Endothelial cell of umbilical vein (primary cell): Measurements from ENCODE around the gene GTSF1L. TPM values are rescaled to one million over a fixed set of nuclear protein-coding genes. Genes with fewer than 3 reads are reported as not detected.

Source experiments
- BruUV-seq: library from RNA; stranded (reverse); fragments of 400-500 nt; replicated peaks from 2 replicates; lab custom pipeline; 2021; lab: Mats Ljungman, UMichigan
- CTCF ChIA-PET: fragments of 300-600, 350-600 bp; sonication (Branson Sonifier 250); formaldehyde crosslinking; loops from one replicate; lab custom pipeline; 2021; ENCODE audit warnings: antibody characterized with exemption, inconsistent platforms; lab: Charles Lee
- POLR2A ChIA-PET: fragments of 300-600, 350-600 bp; sonication (Branson Sonifier 250); formaldehyde crosslinking; loops from one replicate; lab custom pipeline; 2021; ENCODE audit warnings: antibody characterized with exemption, inconsistent platforms; lab: Charles Lee
- DNase-seq: peaks from one replicate; pipeline ENCODE4 v3.0.0-alpha.2; 2011; ENCODE audit warnings: low read depth, low spot score
- FAIRE-seq: peaks from 2 replicates; lab custom pipeline; 2011; peaks lifted over from hg19 to GRCh38; lab: Jason Lieb, UNC
- H2AFZ ChIP-seq: 2 replicates; pipeline ENCODE4 v1.6.0; 2012; ENCODE audit warnings: low read depth, low read length, control low read depth, inconsistent platforms
- H3K27ac ChIP-seq: 2 replicates; pipeline ENCODE4 v1.5.1; 2011; ENCODE audit warnings: low read depth, mild to moderate bottlenecking, control low read depth, low read length, moderate library complexity; ENCODE audit not compliant: insufficient read depth
- H3K27me3 ChIP-seq, 2 experiments: 2 replicates each; pipeline versions ENCODE4 v1.6.0 to v1.6.1; 2011; ENCODE audit warnings: low read length in 2 of 2, mixed read lengths in 1 of 2; ENCODE audit not compliant: control insufficient read depth in 2 of 2, insufficient read depth in 2 of 2
- H3K36me3 ChIP-seq, 2 experiments: 2 replicates in 1 of 2; 3 replicates in 1 of 2; pipeline ENCODE4 v1.5.1; 2011; ENCODE audit warnings: low read length in 2 of 2, mild to moderate bottlenecking in 1 of 2, moderate library complexity in 1 of 2; ENCODE audit not compliant: control insufficient read depth in 2 of 2, insufficient read depth in 2 of 2; ENCODE audit errors: extremely low read depth in 1 of 2
- H3K4me1 ChIP-seq: 3 replicates; pipeline ENCODE4 v1.5.1; 2011; ENCODE audit warnings: mild to moderate bottlenecking, low read length; ENCODE audit not compliant: control insufficient read depth, insufficient read depth; ENCODE audit errors: extremely low read depth
- H3K4me2 ChIP-seq: 2 replicates; pipeline ENCODE4 v1.6.1; 2011; ENCODE audit warnings: low read length, control low read depth, mixed read lengths; ENCODE audit not compliant: insufficient read depth
- H3K4me3 ChIP-seq, 3 experiments: fragments of 200-600 bp in 1 of 3; sonication (generic), shearing (Covaris generic) in 1 of 3; replicated peaks in 1 of 3; 2 replicates each; pipeline ENCODE4 v1.5.1; 2011 to 2016; ENCODE audit warnings: control low read depth in 3 of 3, low read length in 3 of 3, mild to moderate bottlenecking in 2 of 3, inconsistent platforms in 1 of 3, low read depth in 1 of 3, moderate library complexity in 1 of 3; ENCODE audit not compliant: insufficient read depth in 1 of 3
- H3K79me2 ChIP-seq: 2 replicates; pipeline ENCODE4 v1.6.0; 2012; ENCODE audit warnings: low read length, inconsistent platforms; ENCODE audit not compliant: control insufficient read depth, insufficient read depth
- H3K9ac ChIP-seq: replicated peaks from 2 replicates; pipeline ENCODE3; 2011; ENCODE audit warnings: low read length, control low read depth; ENCODE audit not compliant: insufficient read depth; ENCODE audit errors: extremely low read depth
- H3K9me1 ChIP-seq: replicated peaks from 3 replicates; pipeline ENCODE4 v1.6.0; 2011; ENCODE audit warnings: mild to moderate bottlenecking, low read length; ENCODE audit not compliant: control insufficient read depth, insufficient read depth; ENCODE audit errors: extremely low read depth
- H3K9me3 ChIP-seq: replicated peaks from 2 replicates; pipeline ENCODE4 v1.5.1; 2012; ENCODE audit warnings: low read length, inconsistent platforms; ENCODE audit not compliant: control insufficient read depth, insufficient read depth
- H4K20me1 ChIP-seq: replicated peaks from 2 replicates; pipeline ENCODE3; 2011; ENCODE audit warnings: mild to moderate bottlenecking, low read length; ENCODE audit not compliant: control insufficient read depth, insufficient read depth; ENCODE audit errors: extremely low read depth
- EZH2 ChIP-seq: IDR thresholded peaks from 2 replicates; pipeline ENCODE4 v1.6.1; 2012; ENCODE audit warnings: borderline replicate concordance, low read depth, mild to moderate bottlenecking, moderate library complexity, low read length, inconsistent platforms; ENCODE audit not compliant: severe bottlenecking
- FOS ChIP-seq: IDR thresholded peaks from 2 replicates; pipeline ENCODE4 v1.6.1; 2011; ENCODE audit warnings: mild to moderate bottlenecking, low read length, moderate library complexity, borderline replicate concordance; ENCODE audit not compliant: insufficient read depth
- GATA2 ChIP-seq: IDR thresholded peaks from 2 replicates; pipeline ENCODE4 v1.7.0; 2011; ENCODE audit warnings: low read depth, mild to moderate bottlenecking, moderate library complexity, mixed read lengths, low read length; ENCODE audit not compliant: insufficient read length, insufficient read depth
- MYC ChIP-seq: IDR thresholded peaks from one replicate; pipeline ENCODE4 v1.6.1; 2011; ENCODE audit warnings: mild to moderate bottlenecking, low read depth, low read length
- POLR2AphosphoS5 ChIP-seq: IDR thresholded peaks from 2 replicates; pipeline ENCODE4 v1.6.1; 2012; ENCODE audit warnings: low read depth, mild to moderate bottlenecking, control low read depth, low read length, moderate library complexity; ENCODE audit not compliant: insufficient read depth
- dilution Hi-C: fragments of 300-500 bp; cut with MboI; formaldehyde crosslinking; loops from one replicate; pipeline ENCODE4 v1.15.0; 2019; ENCODE audit warnings: low sequenced_read_pairs; ENCODE audit not compliant: extremely low pct_ligation_motif_present
- intact Hi-C: fragments of 100-400 bp; cut with micrococcal nuclease; formaldehyde crosslinking; loops from one replicate; pipeline ENCODE4 v1.10.0; 2022
- polyA plus RNA-seq, 4 experiments: library from polyadenylated mRNA; depleted of rRNA in 3 of 4; stranded (reverse) in 3 of 4; unstranded in 1 of 4; fragments of >200 nt; gene quantifications; 2 replicates each; pipeline versions ENCODE4 v1.2.1 to v1.2.3, GENCODE V29; 2011 to 2012; ENCODE audit warnings: missing spikeins in 1 of 4
- total RNA-seq: library from RNA; stranded (reverse); gene quantifications from 2 replicates; pipeline ENCODE4 v1.2.3, GENCODE V29; 2021
- TF ChIP-seq, protein P1 (sequence below): IDR thresholded peaks from 2 replicates; pipeline ENCODE4 v1.6.1; 2011; ENCODE audit not compliant: insufficient read depth, insufficient read length
- TF ChIP-seq, protein P2 (sequence below), 2 donors: IDR thresholded peaks; 1 replicate in 1 of 2; 2 replicates in 1 of 2; pipeline ENCODE4 v1.5.1; 2011; ENCODE audit warnings: low read length in 2 of 2, mild to moderate bottlenecking in 2 of 2, moderate library complexity in 2 of 2, control low read depth in 1 of 2, inconsistent platforms in 1 of 2, low read depth in 1 of 2; ENCODE audit not compliant: insufficient read depth in 1 of 2; ENCODE audit errors: extremely low read depth in 1 of 2

Gene GTSF1L
- total and polyA plus RNA-seq, 2 donors (not counting 3 experiments of a cell fraction or from before 2014, with no cell fraction given): not detected

GRCh38 chr20:43748274-43748673 lies 21.5 kb upstream of the GTSF1L start:
- H3K9ac ChIP-seq: no peak overlapping the region
- intact Hi-C loops: loop anchor here (5.0 kb wide), 1 partner anchor 291 kb away; the partner anchor contains the start of gene SRSF6
- ChIA-PET POLR2A (no interaction called here), CTCF (interaction anchor here (0.6 to 9.9 kb wide), 7 partner anchors 102 to 548 kb away, joined by 3 to 191 read pairs (median 5); no protein-coding TSS in a partner anchor)
- no peak overlapping the region for H2AFZ ChIP-seq
- no peaks in the 10 kb centered on the region for H3K79me2 ChIP-seq
- H3K9me3 ChIP-seq: no peaks in the 10 kb centered on the region
- BruUV-seq: no TSS peak
- no peaks in the 10 kb centered on the region for H3K36me3 ChIP-seq
- H3K4me2 ChIP-seq: no peak overlapping the region
- DNase-seq (no peak), FAIRE-seq (peak; percentile 26)
- dilution Hi-C loops: no loop called here
- no peaks in the 10 kb centered on the region for H4K20me1 ChIP-seq
- peaks cover 0 to 4% of the 10 kb centered on the region in 2 experiments for H3K27me3 ChIP-seq
- H3K9me1 ChIP-seq: no peaks in the 10 kb centered on the region
- no peak for TF ChIP-seq MYC
- TF ChIP-seq GATA2: no peak
- TF ChIP-seq FOS: no peak
- TF ChIP-seq, protein P1, sequence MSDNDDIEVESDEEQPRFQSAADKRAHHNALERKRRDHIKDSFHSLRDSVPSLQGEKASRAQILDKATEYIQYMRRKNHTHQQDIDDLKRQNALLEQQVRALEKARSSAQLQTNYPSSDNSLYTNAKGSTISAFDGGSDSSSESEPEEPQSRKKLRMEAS: no peak
- no peak overlapping the region for H3K27ac ChIP-seq
- no peak overlapping the region for H3K4me3 ChIP-seq
- peaks cover 12% of the 10 kb centered on the region for H3K4me1 ChIP-seq

DNA sequence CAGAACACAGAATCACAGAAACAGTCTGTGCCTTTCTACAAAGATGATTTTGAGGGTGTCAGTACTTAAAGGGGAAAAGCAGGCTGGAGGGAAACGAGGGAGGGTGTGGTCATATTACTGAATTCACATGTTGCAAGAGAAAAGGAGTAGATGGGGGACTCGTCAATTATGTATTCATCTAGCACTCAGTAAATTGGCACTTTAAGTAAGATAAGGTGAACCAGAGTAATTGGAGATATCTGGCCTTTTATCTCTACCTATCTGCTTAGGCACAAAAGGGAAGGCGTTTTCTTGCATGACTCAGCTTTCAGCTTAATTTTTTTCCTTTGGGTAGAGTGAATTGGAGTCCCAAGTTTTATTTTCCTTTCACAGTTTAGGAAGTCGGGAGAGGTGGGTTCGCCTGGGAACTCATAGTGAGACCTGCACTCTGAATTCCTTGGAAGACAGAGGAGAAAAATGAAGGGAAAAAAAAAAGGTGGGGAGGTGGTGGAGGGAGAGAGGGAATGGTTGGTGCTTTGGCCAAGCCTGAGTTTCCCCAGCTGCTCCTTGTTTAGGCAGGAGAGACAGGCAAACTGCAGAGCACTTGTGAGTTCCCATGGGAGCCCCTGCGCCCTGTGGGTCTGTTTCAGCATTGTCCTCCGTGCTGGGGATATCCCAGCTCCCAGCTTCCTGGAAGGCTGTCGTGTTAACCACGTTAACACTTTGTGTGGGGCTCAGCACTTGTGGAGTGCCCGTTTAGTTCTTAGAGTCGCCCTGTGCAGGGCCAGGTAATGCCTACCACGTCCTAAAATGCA lies 19.7 kb upstream of the GTSF1L start:
- DNase-seq (no peak), FAIRE-seq (no peak)
- H3K9ac ChIP-seq: no peak overlapping the region
- H3K9me3 ChIP-seq: no peaks in the 10 kb centered on the region
- CTCF ChIA-PET: interaction anchor here (1.0 kb wide), 1 partner anchor 334 kb away, joined by 5 read pairs; no protein-coding TSS in a partner anchor
- no peaks in the 10 kb centered on the region for H3K36me3 ChIP-seq
- H3K4me3 ChIP-seq: no peak overlapping the region
- POLR2A ChIA-PET: no interaction called here
- peak overlapping the region; percentile 27 for H2AFZ ChIP-seq
- BruUV-seq: no TSS peak
- no peaks in the 10 kb centered on the region for H3K9me1 ChIP-seq
- no peak overlapping the region for H3K4me2 ChIP-seq
- no peak overlapping the region for H3K27ac ChIP-seq
- intact Hi-C loops (loop anchor here (5.0 kb wide), 1 partner anchor 289 kb away; the partner anchor contains the start of gene SRSF6), dilution Hi-C loops (no loop called here)
- TF ChIP-seq POLR2AphosphoS5: no peak
- no peak for TF ChIP-seq MYC
- TF ChIP-seq EZH2: no peak
- TF ChIP-seq, protein P2, sequence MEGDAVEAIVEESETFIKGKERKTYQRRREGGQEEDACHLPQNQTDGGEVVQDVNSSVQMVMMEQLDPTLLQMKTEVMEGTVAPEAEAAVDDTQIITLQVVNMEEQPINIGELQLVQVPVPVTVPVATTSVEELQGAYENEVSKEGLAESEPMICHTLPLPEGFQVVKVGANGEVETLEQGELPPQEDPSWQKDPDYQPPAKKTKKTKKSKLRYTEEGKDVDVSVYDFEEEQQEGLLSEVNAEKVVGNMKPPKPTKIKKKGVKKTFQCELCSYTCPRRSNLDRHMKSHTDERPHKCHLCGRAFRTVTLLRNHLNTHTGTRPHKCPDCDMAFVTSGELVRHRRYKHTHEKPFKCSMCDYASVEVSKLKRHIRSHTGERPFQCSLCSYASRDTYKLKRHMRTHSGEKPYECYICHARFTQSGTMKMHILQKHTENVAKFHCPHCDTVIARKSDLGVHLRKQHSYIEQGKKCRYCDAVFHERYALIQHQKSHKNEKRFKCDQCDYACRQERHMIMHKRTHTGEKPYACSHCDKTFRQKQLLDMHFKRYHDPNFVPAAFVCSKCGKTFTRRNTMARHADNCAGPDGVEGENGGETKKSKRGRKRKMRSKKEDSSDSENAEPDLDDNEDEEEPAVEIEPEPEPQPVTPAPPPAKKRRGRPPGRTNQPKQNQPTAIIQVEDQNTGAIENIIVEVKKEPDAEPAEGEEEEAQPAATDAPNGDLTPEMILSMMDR (IDR thresholded peaks at IDR 0.05; ENCODE audit: extremely low read depth in 1 of 2, insufficient read depth in 1 of 2, low read depth in 1 of 2, low read length in 2 of 2): no peak
- no peak for TF ChIP-seq GATA2
- no peaks in the 10 kb centered on the region for H3K79me2 ChIP-seq
- H3K4me1 ChIP-seq: peaks cover 5% of the 10 kb centered on the region
- peaks cover 0 to 4% of the 10 kb centered on the region in 2 experiments for H3K27me3 ChIP-seq
- no peaks in the 10 kb centered on the region for H4K20me1 ChIP-seq
